Muscle of arm (tissue), 14 donors: ENCODE results near the gene CNBP. TPM values are rescaled to one million over a fixed set of nuclear protein-coding genes. Genes with fewer than 3 reads are reported as not detected.
"Not testable (repeated sequence)": the region's sequence is repeated elsewhere in the genome, so short reads cannot be mapped to it uniquely, and the experiment has no call there.

Experiments
- DNase-seq: peaks from one replicate; pipeline ENCODE4 v3.0.0-alpha.2; 2013
- long read RNA-seq, 11 donors: transcript quantifications; one replicate each; lab custom pipeline, GENCODE V29; 2026
- polyA plus RNA-seq, 12 donors: library from polyadenylated mRNA; unstranded; fragments of 120-200 nt; gene quantifications; one replicate each; pipeline ENCODE4 v1.2.1, GENCODE V29; 2013; ENCODE audit not compliant: insufficient read length in 12 of 12

The CNBP gene
- 100 to 1,000 TPM in 11 of 12 donors, not detected in 1; 251 to 359 (median 334) TPM for polyA plus RNA-seq
- long read RNA-seq, donor 1, transcript CNBP-204 (5 exons, 1,641 nt): minor isoform, 18 of 169 reads
- long read RNA-seq, donor 1, transcript CNBP-207 (5 exons, 1,626 nt): major isoform, 66 of 169 reads
- long read RNA-seq, donor 1, transcript CNBP-201 (5 exons, 1,664 nt): minor isoform, 59 of 169 reads
- long read RNA-seq, donor 1, partial matches to known transcripts: 10 of 169 reads
- long read RNA-seq, donor 1, other reads (novel, unspliced or antisense): 10 of 169 reads
- long read RNA-seq, donor 2, transcript CNBP-207 (5 exons, 1,626 nt): minor isoform, 99 of 283 reads
- long read RNA-seq, donor 2, transcript CNBP-204 (5 exons, 1,641 nt): minor isoform, 35 of 283 reads
- long read RNA-seq, donor 2, transcript CNBP-201 (5 exons, 1,664 nt): major isoform, 102 of 283 reads
- long read RNA-seq, donor 2, partial matches to known transcripts: 0 of 283 reads
- long read RNA-seq, donor 2, other reads (novel, unspliced or antisense): 35 of 283 reads
- long read RNA-seq, donor 3, transcript CNBP-204 (5 exons, 1,641 nt): minor isoform, 11 of 93 reads
- long read RNA-seq, donor 3, transcript CNBP-207 (5 exons, 1,626 nt): major isoform, 35 of 93 reads
- long read RNA-seq, donor 3, transcript CNBP-201 (5 exons, 1,664 nt): minor isoform, 29 of 93 reads
- long read RNA-seq, donor 3, partial matches to known transcripts: 6 of 93 reads
- long read RNA-seq, donor 3, other reads (novel, unspliced or antisense): 8 of 93 reads
- long read RNA-seq, donor 4, transcript CNBP-204 (5 exons, 1,641 nt): minor isoform, 10 of 79 reads
- long read RNA-seq, donor 4, transcript CNBP-201 (5 exons, 1,664 nt): major isoform, 35 of 79 reads
- long read RNA-seq, donor 4, transcript CNBP-207 (5 exons, 1,626 nt): minor isoform, 24 of 79 reads
- long read RNA-seq, donor 4, partial matches to known transcripts: 0 of 79 reads
- long read RNA-seq, donor 4, other reads (novel, unspliced or antisense): 8 of 79 reads
- long read RNA-seq, donor 5, transcript CNBP-201 (5 exons, 1,664 nt): major isoform, 105 of 266 reads
- long read RNA-seq, donor 5, transcript CNBP-204 (5 exons, 1,641 nt): minor isoform, 30 of 266 reads
- long read RNA-seq, donor 5, transcript CNBP-207 (5 exons, 1,626 nt): minor isoform, 78 of 266 reads
- long read RNA-seq, donor 5, partial matches to known transcripts: 10 of 266 reads
- long read RNA-seq, donor 5, other reads (novel, unspliced or antisense): 33 of 266 reads
- long read RNA-seq, donor 6, transcript CNBP-201 (5 exons, 1,664 nt): major isoform, 35 of 102 reads
- long read RNA-seq, donor 6, transcript CNBP-207 (5 exons, 1,626 nt): minor isoform, 33 of 102 reads
- long read RNA-seq, donor 6, transcript CNBP-204 (5 exons, 1,641 nt): minor isoform, 19 of 102 reads
- long read RNA-seq, donor 6, partial matches to known transcripts: 0 of 102 reads
- long read RNA-seq, donor 6, other reads (novel, unspliced or antisense): 13 of 102 reads
- long read RNA-seq, donor 7, transcript CNBP-207 (5 exons, 1,626 nt): major isoform, 33 of 81 reads
- long read RNA-seq, donor 7, transcript CNBP-201 (5 exons, 1,664 nt): minor isoform, 22 of 81 reads
- long read RNA-seq, donor 7, transcript CNBP-204 (5 exons, 1,641 nt): minor isoform, 8 of 81 reads
- long read RNA-seq, donor 7, partial matches to known transcripts: 0 of 81 reads
- long read RNA-seq, donor 7, other reads (novel, unspliced or antisense): 13 of 81 reads
- long read RNA-seq, donor 8, transcript CNBP-204 (5 exons, 1,641 nt): minor isoform, 16 of 282 reads
- long read RNA-seq, donor 8, transcript CNBP-207 (5 exons, 1,626 nt): minor isoform, 84 of 282 reads
- long read RNA-seq, donor 8, transcript CNBP-201 (5 exons, 1,664 nt): major isoform, 104 of 282 reads
- long read RNA-seq, donor 8, transcript CNBP-208 (5 exons, 1,549 nt): minor isoform, 5 of 282 reads
- long read RNA-seq, donor 8, partial matches to known transcripts: 39 of 282 reads
- long read RNA-seq, donor 8, other reads (novel, unspliced or antisense): 30 of 282 reads
- long read RNA-seq, donor 9, transcript CNBP-201 (5 exons, 1,664 nt): major isoform, 30 of 89 reads
- long read RNA-seq, donor 9, transcript CNBP-204 (5 exons, 1,641 nt): minor isoform, 11 of 89 reads
- long read RNA-seq, donor 9, transcript CNBP-207 (5 exons, 1,626 nt): minor isoform, 27 of 89 reads
- long read RNA-seq, donor 9, partial matches to known transcripts: 7 of 89 reads
- long read RNA-seq, donor 9, other reads (novel, unspliced or antisense): 7 of 89 reads
- long read RNA-seq, donor 10, transcript CNBP-208 (5 exons, 1,549 nt): minor isoform, 5 of 193 reads
- long read RNA-seq, donor 10, transcript CNBP-201 (5 exons, 1,664 nt): major isoform, 73 of 193 reads
- long read RNA-seq, donor 10, transcript CNBP-204 (5 exons, 1,641 nt): minor isoform, 25 of 193 reads
- long read RNA-seq, donor 10, transcript CNBP-207 (5 exons, 1,626 nt): minor isoform, 71 of 193 reads
- long read RNA-seq, donor 10, partial matches to known transcripts: 0 of 193 reads
- long read RNA-seq, donor 10, other reads (novel, unspliced or antisense): 12 of 193 reads
- long read RNA-seq, donor 11, transcript CNBP-201 (5 exons, 1,664 nt): major isoform, 82 of 217 reads
- long read RNA-seq, donor 11, transcript CNBP-209 (2 exons, 641 nt): minor isoform, 6 of 217 reads
- long read RNA-seq, donor 11, transcript CNBP-204 (5 exons, 1,641 nt): minor isoform, 14 of 217 reads
- long read RNA-seq, donor 11, transcript CNBP-207 (5 exons, 1,626 nt): minor isoform, 78 of 217 reads
- long read RNA-seq, donor 11, partial matches to known transcripts: 0 of 217 reads
- long read RNA-seq, donor 11, other reads (novel, unspliced or antisense): 30 of 217 reads

- peak; percentile 96 for DNase-seq
These were observed at the start of gene CNBP for GRCh38 chr3:129183569-129184395. Gene CNBP (minus strand): TSS chr3:129183896. CDS start chr3:129171757, 12,139 bp downstream.

- no peak for DNase-seq
These were observed 47.8 kb upstream of the CNBP start for GRCh38 chr3:129231331-129232119.

DNA sequence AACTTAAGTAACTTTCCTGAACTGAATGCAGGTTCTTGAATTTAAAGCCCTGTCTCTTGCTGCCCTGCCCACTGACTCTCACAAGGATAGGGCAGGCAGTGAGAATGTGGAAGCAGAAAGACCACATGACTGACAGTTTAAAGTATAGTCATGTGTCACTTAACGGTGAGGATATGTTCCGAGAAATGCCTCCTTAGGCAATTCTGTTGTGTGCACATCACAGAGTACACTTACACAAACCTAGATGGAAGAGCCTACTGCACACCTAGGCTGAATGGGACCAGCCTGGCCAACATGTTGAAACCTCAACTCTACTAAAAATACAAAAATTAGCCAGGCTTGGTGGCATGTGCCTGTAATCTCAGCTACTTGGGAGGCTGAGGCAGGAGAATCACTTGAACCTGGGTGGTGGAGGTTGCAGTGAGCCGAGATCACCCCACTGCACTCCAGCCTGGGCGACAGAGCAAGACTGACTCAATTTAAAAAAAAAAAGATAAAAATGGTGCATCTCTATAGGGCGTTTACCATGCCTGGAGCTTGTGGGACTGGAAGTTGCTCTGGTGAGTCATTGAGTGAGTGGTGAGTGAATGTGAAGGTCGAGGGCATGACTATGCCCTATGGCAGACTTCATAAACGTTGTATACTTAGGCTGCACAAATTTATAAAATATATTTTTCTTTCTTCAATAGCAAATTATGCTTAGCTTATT lies 46.8 kb upstream of the CNBP start:
- DNase-seq: no peak

- no peak for DNase-seq
These were observed 45.3 kb upstream of the CNBP start for GRCh38 chr3:129228891-129229585.

DNA sequence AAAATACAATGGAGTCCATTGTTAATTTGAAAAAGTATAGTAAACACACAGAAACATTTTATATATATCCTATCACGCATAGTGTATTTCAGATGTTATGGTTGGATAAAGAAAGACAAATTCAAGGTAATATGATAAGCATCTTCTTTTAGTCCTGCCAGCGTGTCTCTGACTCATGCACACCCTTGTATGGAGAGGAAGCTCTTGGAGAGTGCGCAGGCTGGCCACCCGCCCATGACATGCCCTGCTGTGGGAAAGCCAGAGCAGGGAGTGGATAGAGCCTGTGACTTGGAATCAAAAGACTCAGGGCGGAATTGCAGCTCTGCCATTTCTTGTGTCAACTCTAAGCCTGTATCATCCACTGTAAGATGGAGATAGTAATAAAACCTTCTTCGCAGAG lies 42.7 kb upstream of the CNBP start:
- DNase-seq: no peak

DNA sequence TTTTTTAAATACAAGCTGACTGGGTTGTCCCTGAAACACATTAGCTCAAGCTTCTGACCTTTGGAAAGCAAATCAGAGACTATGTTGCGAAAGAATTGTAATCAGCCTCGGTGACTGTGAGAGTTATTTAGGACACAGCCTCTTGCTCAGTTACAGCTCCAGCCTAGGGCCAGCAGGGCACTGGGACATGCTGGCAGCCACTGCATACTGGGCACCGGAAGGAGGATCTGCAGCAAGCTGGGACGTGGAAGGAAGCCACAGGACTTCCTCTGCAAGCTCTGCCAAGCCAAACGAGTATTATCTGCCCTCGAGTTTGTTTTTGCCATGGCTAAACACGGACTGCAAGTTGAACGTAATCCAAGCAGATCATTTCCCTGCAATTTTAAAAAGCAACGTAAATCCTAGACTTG lies 41.3 kb upstream of the CNBP start:
- DNase-seq: peak; percentile 36

- not testable (repeated sequence) for DNase-seq
These were observed 40.7 kb upstream of the CNBP start for GRCh38 chr3:129224387-129224786.

DNA sequence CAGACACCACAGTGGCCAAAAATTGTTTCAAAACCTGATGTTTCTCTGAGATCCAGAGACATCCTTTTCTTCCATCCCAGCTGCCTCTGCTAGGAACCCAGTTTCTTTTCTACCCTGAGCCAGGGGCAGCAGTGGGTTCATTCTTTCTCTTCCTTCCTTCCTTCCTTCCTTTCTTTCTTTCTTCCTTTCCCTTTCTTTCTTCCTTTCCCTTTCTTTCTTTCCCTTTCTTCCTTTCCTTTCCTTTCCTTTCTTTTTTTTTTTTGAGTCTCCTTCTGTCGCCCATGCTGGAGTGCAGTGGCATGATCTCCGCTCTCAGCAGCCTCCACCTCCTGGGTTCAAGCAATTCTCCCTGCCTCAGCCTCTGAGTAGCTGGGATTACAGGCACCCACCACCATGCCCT lies 35.0 kb upstream of the CNBP start:
- no peak for DNase-seq

DNA sequence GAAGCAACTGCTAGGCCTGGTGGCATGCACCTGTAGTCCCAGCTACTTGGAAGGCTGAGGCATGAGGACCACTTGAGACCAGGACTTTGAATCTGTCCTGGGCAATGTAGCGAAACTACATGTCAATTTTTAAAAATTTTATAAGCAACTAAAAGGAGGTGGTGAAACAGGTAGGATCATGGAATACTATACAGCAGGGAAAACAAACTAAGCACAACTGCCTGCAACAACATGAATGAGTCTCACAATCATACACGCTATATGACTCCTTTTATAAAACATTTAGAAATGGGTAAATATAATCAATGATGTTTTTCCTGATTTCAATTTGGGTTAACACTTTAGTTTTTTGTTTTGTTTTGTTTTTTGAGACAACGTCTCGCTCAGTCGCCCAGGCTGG lies 29.5 kb upstream of the CNBP start:
- no peak for DNase-seq

- DNase-seq: no peak
These were observed 28.1 kb upstream of the CNBP start for GRCh38 chr3:129211772-129212171.

- DNase-seq: no peak
These were observed 27.6 kb upstream of the CNBP start for GRCh38 chr3:129211345-129211744.

- no peak for DNase-seq
These were observed 23.8 kb upstream of the CNBP start for GRCh38 chr3:129207479-129207878.

DNA sequence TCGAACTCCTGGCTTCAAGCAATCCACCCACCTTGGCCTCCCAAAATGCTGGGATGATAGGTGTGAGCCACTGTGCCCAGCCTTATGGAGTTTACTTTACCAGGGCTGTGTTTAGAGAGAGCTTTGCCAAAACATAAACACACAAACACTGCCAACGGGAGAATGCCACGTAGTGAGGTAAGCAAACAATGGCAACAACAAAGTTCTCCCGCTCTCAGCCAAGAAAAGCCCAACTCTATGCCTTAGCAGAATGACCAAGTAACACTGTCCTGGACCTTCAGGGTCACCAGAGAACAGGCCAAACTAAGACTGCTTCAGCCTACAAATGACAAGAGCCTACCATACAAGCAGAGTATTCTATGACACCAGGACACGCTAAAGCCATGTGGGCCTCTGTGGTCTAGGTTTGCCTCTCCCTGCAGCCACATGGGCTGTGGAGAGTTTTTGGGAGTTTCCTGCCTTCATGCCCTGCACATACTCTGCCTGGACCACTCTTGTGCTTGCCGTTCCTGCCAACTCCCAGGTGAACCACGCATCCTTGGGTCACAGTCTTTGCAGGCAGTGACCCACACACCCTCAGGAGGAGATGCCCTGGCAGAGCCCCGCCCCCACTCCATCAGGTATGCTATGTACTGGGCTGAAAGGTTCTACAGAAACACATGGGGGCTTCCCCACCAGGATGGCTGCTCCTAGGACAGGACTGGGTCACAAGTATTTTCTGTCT lies 21.6 kb upstream of the CNBP start:
- DNase-seq: no peak

- DNase-seq: no peak
These were observed 20.8 kb upstream of the CNBP start for GRCh38 chr3:129204473-129204872.
